KMS-11 (cell line): Measurements from ENCODE around the gene MADCAM1.

Experiments
- H2AFZ ChIP-seq: fragments of 200-600 bp; sonication (generic); 2 replicates; pipeline ENCODE4 v1.6.1; 2016; ENCODE audit warnings: antibody characterized with exemption, mixed run types, low read depth
- H3K27ac ChIP-seq: fragments of 200-600 bp; sonication (generic); 2 replicates; pipeline ENCODE4 v1.6.1; 2016; ENCODE audit warnings: mild to moderate bottlenecking, mixed run types
- H3K27me3 ChIP-seq: fragments of 200-600 bp; sonication (generic); 2 replicates; pipeline ENCODE4 v1.6.1; 2017; ENCODE audit warnings: mild to moderate bottlenecking, low read depth, mixed run types, moderate library complexity; ENCODE audit not compliant: insufficient read depth
- H3K36me3 ChIP-seq: fragments of 200-600 bp; sonication (generic); 2 replicates; pipeline ENCODE4 v1.6.1; 2017; ENCODE audit warnings: mild to moderate bottlenecking, mixed run types; ENCODE audit not compliant: insufficient read depth
- H3K4me1 ChIP-seq: fragments of 200-600 bp; sonication (generic); 2 replicates; pipeline ENCODE4 v1.6.1; 2016; ENCODE audit warnings: mild to moderate bottlenecking, low read depth, mixed run types; ENCODE audit not compliant: poor library complexity, severe bottlenecking
- H3K4me2 ChIP-seq: fragments of 200-600 bp; sonication (generic); 2 replicates; pipeline ENCODE4 v1.7.0; 2016; ENCODE audit warnings: mild to moderate bottlenecking, mixed run types
- H3K4me3 ChIP-seq: fragments of 200-600 bp; sonication (generic); IDR thresholded peaks from 2 replicates; pipeline ENCODE4 v1.6.1; 2017; ENCODE audit warnings: low read depth, low read length, mixed read lengths; ENCODE audit not compliant: insufficient read depth
- H3K79me2 ChIP-seq: fragments of 200-600 bp; sonication (generic); 2 replicates; pipeline ENCODE4 v1.6.1; 2016; ENCODE audit warnings: low read depth, mixed run types; ENCODE audit not compliant: insufficient read depth
- H3K9ac ChIP-seq: fragments of 200-600 bp; sonication (generic); 2 replicates; pipeline ENCODE4 v1.6.1; 2016; ENCODE audit warnings: mild to moderate bottlenecking, mixed run types
- H4K20me1 ChIP-seq: fragments of 200-600 bp; sonication (generic); 2 replicates; pipeline ENCODE4 v1.6.1; 2016; ENCODE audit warnings: mild to moderate bottlenecking, mixed run types; ENCODE audit not compliant: insufficient read depth
- TF ChIP-seq, protein P1 (sequence below): fragments of 200-600 bp; sonication (generic); conservative IDR thresholded peaks from 2 replicates; pipeline ENCODE4 v1.6.1; 2017; ENCODE audit warnings: low read depth, mild to moderate bottlenecking, antibody characterized with exemption, low read length, moderate library complexity, mixed read lengths

The MADCAM1 gene

DNA sequence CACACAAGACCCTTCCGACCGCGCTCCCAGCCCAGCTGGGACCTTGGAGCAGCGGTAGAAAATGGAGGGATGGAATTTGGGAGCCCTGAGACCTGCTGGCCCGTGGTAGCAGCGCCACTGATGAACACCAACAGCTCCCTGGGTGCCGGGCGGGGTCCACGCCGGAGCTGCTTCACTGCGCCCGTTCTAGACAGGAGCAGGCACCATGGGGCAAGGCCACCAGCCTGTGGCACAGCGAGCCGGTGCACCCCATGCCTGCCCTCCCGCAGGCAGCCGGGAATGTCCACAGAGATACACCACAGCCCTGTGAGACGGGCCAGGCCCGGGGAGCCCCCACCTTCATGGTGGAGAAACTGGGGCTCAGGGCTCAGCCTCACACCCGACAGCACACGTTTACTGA, 25.6 kb upstream of the MADCAM1 start:
- Histone ChIP-seq H3K79me2 (no peaks in the 10 kb centered on the region), H3K36me3 (no peaks in the 10 kb centered on the region), H3K4me1 (no peaks in the 10 kb centered on the region), H3K27me3 (peaks cover 22% of the 10 kb centered on the region; the same call in 1 of the 2 replicates), H3K4me2 (no peak overlapping the region), H3K9ac (no peak overlapping the region), H3K4me3 (no peak overlapping the region), H3K27ac (no peak overlapping the region), H4K20me1 (no peaks in the 10 kb centered on the region), H2AFZ (no peak overlapping the region)
- TF ChIP-seq, protein P1, sequence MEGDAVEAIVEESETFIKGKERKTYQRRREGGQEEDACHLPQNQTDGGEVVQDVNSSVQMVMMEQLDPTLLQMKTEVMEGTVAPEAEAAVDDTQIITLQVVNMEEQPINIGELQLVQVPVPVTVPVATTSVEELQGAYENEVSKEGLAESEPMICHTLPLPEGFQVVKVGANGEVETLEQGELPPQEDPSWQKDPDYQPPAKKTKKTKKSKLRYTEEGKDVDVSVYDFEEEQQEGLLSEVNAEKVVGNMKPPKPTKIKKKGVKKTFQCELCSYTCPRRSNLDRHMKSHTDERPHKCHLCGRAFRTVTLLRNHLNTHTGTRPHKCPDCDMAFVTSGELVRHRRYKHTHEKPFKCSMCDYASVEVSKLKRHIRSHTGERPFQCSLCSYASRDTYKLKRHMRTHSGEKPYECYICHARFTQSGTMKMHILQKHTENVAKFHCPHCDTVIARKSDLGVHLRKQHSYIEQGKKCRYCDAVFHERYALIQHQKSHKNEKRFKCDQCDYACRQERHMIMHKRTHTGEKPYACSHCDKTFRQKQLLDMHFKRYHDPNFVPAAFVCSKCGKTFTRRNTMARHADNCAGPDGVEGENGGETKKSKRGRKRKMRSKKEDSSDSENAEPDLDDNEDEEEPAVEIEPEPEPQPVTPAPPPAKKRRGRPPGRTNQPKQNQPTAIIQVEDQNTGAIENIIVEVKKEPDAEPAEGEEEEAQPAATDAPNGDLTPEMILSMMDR, result no peak

DNA sequence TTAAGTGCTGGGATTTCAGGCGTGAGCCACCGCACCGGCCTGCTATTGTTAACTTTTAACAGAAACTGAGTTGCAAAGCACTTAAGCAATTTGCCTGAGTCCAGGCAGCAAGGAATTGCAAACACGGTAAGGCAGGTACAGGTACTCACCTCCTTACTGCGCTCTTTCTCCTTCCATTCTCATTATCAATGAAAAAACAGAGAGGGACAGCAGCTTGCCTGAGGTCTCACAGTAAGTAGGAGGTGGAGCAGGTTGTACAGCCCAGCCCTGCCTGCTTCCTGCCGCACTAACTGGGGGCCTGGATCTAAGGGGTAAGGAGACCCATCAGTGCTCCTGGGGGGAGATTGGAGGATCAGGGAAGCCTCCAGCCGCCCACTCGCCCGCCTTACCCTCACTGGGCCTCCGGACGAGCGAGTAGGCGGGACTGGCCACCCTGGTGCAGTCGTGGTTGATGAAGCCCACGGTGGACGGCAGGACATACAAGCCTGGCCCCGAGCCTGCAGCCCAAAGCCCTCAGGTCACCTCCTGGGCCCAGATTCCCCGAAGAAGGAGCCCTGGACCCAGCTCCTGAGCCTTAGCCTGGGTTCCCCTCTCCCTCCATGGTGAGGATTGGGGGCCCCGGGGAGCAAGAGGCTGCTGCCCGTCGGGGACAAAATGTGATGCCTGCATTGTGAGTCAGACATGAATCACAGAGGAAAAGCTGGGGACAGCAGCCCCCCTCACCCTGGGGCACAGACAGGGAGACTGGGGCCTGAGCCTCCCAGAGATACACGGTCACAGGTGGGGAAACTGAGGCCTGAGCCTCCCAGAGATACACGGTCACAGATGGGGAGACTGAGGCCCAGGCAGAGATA, 24.1 kb upstream of the MADCAM1 start:
- Histone ChIP-seq H3K4me3 (no peak overlapping the region), H2AFZ (no peak overlapping the region), H3K27me3 (peaks cover 28% of the 10 kb centered on the region; the same call in 1 of the 2 replicates), H3K4me1 (no peaks in the 10 kb centered on the region), H3K36me3 (no peaks in the 10 kb centered on the region), H3K27ac (no peak overlapping the region), H4K20me1 (no peaks in the 10 kb centered on the region), H3K4me2 (no peak overlapping the region), H3K79me2 (no peaks in the 10 kb centered on the region), H3K9ac (no peak overlapping the region)
- TF ChIP-seq, protein P1, result no peak

DNA sequence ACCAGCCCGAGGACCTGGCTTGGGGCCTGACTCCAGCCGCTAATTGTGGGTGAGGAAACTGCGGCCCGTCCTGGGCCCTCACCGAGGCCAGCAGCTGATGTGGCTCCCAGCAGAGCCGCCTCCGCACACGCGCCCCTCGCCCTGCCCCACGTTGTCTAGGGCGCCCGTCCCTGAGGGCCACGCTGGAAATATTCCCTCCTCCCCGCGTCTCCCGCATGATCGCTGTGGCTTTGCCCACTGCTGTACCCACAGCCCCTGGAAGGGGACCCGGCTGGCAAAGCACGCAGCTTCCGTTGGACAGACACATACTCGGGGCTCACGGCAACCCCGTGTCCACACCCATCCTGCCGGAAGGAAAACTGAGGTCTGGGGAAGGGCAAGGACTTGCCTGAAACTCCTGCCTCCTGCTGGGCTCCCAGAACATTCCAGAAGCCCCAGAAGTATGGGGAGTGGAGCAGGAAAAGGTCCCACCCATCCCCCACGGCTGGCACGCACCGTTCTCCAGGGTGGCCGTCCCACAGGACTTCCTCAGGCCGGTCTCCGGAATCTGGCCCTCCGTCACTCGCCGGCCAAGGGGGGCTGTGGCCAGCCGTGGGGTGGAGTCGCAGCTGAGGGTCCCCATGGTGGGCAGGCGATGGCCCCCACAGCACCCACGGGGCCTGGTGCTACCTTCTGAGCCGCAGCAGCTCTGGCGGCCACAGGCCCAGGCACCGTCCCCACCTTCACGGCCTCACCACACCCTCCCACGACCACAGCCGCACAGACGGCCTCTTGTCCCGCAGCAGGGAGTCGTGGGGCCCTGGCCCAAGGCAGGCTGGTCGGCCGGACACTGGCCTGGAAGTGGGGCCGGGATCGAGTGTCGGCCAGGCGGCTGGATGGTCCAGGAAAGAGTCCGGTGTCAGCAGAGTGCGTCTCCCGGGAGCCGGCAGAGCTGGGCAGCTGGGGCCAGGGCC, 21.9 kb upstream of the MADCAM1 start:
- Histone ChIP-seq H3K27ac (no peak overlapping the region), H3K4me2 (no peak overlapping the region), H3K9ac (no peak overlapping the region), H3K79me2 (no peaks in the 10 kb centered on the region), H3K4me1 (no peaks in the 10 kb centered on the region), H2AFZ (no peak overlapping the region), H3K27me3 (peaks cover 39% of the 10 kb centered on the region), H3K36me3 (no peaks in the 10 kb centered on the region), H3K4me3 (no peak overlapping the region), H4K20me1 (no peaks in the 10 kb centered on the region)
- TF ChIP-seq, protein P1, result no peak

DNA sequence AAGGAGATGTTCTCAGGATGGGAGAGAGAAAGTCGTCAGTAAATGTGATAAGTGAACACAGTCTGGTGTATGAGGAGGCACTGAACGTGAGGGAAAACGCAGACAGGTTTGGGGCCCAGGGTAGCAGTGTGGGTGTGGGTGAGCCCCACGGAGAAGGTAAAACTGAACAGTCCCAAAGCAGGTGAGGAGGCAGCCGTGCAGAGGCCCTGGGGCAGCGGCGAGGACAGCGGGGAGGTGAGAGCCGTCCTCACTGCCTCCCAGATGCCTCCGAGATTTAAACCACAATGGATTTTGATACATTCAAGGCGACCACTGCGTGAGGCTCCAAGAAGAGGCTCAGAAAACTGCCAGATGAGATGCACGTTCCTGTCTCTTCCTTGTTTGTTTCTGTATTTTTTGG, 20.9 kb upstream of the MADCAM1 start:
- TF ChIP-seq, protein P1, result no peak
- H3K4me2 ChIP-seq, result no peak overlapping the region
- H3K27me3 ChIP-seq, result peaks cover 40% of the 10 kb centered on the region

More for the DNA sequence above, 20.9 kb upstream of the MADCAM1 start:
- no peaks in the 10 kb centered on the region for H4K20me1 ChIP-seq
- no peaks in the 10 kb centered on the region for H3K4me1 ChIP-seq
- H3K27ac ChIP-seq, result no peak overlapping the region
- no peak overlapping the region for H3K9ac ChIP-seq
- no peak overlapping the region for H3K4me3 ChIP-seq
- no peak overlapping the region for H2AFZ ChIP-seq
- no peaks in the 10 kb centered on the region for H3K79me2 ChIP-seq
- no peaks in the 10 kb centered on the region for H3K36me3 ChIP-seq
